DMS79 (cell line): ENCODE data around the gene BCL10.
"Not testable (repeated sequence)": the region's sequence is repeated elsewhere in the genome, so short reads cannot be mapped to it uniquely, and the experiment has no call there.

Experiments
- DNase-seq: peaks from one replicate; lab custom pipeline; 2025; lab: John Stamatoyannopoulos, UW

The BCL10 gene

DNA sequence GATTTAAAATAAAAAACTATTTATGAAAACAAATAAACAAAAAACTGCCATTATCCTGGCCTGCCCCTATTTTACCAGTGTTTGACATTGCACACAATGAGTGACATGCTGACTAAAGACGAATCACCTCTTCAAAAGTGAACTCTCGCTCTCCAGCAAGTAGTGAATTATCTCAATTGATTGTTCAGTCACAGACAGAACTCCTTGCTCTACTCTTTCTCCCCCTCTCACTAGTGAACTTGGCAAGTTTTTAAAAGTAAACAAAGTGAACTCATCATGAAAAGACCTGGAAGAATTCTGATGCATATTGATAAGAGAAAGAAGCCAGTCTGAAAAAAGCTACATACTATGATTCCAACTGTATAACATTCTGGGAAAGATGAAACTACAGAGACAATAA, 12.3 kb downstream of the BCL10 start:
- DNase-seq: no peak

DNA sequence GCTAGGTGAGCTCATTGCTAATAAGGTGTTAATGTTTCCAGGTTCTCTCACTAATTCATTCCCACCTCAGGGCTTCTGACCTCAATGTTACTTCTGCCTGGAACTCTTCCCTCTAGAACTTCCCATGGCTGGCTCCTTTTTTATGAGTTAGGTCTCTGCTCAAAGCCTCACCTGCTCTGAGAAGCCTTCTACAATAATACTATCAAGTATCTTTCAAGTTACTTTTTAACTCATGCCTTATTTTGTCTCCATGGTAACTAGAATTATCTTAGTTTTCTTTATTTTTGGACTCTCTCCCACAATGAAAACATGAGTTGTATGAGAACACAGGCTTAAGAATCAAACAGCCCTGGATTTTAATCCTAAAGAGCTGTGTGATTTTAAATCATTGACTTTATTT, 13.4 kb downstream of the BCL10 start:
- DNase-seq: no peak

DNA sequence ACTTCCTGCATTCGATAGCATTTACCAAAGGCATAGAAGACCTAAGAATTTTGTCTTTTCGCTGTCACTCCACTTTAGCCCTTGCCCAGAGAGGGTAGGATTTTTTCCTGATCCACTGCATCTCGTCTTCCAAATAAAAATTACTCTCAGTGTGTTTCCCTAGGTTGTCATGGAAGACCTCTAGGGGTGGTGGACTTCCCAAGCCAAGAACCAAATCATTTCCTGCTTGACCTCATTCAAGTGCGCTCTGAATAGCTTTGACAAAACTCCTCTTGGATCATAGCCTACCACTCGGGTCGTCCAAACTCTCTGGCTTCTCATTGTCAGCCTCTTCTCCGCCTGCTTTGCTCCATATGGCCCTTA, 16.5 kb downstream of the BCL10 start:
- DNase-seq: no peak

DNA sequence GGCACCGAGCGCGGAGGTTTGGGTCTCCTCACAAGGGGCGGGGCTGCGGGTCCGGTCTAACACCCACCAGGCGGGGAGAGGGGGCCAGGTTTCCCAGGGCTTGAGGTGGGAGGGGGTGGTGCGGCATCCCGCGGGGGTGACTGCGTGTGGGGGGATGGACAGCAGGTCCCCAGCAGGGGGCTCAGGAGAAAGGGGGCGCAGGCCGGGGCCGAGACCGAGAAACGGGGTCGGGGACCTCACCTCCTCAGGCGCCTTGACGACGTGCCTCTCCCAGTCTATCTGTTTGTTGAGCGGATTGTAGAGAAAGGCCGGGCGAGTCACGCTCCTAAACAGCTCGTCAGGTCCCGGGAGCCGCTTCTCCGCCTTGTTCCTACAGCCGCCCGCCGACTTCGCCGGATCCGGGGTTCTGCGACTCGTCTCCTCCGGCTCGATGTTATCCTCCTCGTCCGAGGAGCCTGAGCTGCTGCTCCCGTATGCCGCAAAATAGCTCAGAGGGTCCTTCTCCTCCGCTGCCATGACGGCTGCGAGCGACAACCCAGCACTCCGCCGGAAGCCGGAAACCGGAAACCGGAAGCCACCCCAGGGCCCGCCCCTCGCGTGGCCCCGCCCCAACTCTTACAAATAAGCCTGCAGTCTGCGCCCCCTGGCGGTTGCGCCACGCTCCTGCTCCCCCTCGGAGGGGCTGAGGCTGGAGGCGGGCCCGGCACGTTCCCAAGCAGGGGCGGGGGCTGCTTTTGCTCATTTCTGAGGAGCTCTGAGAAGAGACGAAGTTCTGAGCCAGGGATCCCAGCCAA, 17.1 kb downstream of the BCL10 start, which contains the start of gene C1orf52:
Gene C1orf52 (minus strand): TSS at position 545 of the 794 bp plus-strand sequence. CDS start 29 bp downstream, at position 516.
- DNase-seq: peak; percentile 85

GRCh38 chr1:85258536-85259117, 17.8 kb downstream of the BCL10 start:
- no peak for DNase-seq

DNA sequence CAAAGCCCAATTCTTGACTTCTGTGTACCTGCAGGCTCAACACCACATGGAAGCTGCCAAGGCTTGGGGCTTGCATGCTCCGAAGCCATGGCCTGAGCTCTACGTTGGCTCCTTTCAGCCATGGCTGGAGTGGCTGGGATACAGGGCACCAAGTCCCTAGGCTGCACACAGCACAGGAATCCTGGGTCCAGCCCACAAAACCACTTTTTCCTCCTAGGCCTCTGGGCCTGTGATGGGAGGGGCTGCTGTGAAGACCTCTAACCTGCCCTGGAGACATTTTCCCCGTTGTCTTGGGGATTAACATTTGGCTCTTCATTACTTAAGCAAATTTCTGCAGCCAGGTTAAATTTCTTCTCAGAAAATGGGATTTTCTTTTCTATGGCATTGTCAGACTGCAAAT, 27.4 kb downstream of the BCL10 start:
- not testable (repeated sequence) for DNase-seq

DNA sequence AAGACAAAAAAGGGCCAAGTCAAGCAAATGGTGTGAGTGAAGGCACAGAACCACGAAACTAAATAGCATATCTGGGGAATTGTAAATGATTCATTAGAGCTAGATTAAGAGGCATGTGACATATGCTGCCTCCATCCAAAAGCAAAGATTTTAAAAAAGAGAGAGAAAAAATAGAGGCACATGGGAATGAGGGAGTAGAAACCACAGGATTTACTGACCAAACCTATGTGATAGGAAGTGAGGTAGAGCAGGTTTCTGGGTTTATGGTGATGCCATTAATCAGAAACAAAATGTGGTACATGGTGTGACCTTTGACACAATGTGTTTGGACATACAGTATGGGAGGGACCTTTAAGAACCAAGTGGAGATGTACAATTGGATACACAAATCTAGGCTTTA, 30.5 kb downstream of the BCL10 start:
- DNase-seq: no peak

GRCh38 chr1:85245456-85245855, 31.0 kb downstream of the BCL10 start:
- DNase-seq: no peak

DNA sequence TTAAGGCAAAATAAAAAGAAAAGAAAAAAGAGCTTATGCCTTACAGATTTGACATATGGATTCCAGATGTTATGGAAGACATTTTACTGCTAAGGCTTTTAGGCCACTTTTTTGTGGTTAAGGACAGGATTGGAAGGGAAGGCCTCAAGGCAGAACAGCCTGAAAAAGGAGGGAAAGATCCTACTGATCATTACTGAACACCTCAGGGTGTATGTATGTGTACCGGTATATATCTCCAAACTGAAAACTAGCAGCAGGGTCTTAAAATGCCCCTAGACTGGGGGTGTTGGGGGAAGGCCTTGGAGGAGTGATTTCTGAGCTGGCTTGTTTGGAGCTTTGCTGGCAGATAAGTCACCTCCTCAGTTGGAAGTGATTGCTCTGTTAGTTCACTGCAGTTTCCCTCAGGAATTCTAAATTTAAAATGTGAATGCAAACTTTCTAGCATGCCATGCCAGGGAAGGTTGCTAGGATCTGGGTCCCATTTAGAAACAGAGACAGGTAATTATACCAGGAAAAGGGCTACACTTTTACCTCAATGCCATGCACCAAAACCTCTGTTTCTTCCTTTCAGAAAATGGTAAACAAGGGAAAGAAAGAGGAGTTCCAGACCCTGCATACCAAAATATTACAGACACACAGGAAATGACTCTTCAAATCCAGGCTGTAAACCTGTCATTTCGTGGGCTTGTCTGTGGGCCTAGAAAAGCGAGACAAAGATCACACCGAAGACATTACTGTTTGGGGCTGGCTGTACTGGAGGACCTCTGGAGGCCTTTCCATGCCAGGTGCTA, 32.0 kb downstream of the BCL10 start:
- DNase-seq: no peak

DNA sequence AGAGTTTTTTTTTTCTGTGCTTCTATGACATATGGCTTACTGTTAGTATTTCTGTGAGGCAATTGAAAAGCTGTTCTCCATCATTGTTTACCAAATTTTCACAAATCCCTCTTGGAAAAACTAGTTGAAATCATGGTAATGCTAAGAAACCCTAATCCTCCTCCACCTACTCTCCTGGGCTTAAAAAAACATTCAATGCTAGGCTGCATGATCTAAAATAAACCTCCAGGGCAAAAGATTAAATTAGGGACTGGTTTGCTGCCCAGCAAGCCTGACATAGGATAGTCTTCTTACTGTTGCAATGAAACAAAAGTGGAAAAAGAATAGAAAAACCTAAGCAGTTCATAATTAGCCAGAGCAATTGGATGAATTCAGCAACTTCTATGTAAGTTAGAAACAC, 33.1 kb downstream of the BCL10 start:
- DNase-seq: no peak

DNA sequence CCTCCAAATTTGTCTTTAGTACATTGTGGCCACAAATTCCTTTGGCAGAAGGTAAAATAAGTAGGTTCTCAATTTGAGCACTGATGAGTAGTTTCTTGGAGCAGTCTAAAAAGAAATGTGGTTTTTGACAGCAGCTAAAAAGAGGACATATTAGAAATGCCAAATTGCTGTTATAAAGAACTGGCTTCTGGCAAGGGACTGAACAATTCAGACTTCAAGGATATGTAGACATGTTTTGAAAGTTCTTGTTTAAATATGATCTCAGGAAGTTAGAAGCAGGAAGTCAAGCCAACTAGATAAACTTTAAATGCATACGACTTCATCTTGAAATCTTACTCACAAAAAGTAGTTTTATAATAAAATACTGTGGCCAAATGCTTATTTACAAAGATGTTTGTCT, 35.8 kb downstream of the BCL10 start:
- DNase-seq: no peak

DNA sequence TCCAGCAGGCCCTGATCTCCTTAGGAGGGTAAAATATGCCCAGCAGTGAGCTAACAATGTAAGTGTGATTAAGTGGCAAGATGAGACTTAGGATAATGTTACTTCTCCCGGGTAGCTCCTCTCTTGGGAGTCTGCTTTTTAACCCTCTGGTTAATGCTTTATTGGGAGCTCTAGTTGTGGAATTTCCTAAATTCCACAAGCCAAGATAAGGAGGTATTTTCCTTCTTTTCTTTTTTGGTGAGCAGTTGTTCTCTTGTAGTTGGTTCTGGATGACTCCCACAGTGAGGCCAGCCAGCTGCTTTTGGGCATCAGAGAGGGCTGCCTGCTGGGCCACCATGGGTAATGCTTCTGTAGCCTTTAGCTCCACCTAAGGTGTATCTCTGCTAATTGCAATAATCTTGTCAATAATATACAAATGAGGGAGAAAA, 36.2 kb downstream of the BCL10 start:
- DNase-seq: peak; percentile 30

DNA sequence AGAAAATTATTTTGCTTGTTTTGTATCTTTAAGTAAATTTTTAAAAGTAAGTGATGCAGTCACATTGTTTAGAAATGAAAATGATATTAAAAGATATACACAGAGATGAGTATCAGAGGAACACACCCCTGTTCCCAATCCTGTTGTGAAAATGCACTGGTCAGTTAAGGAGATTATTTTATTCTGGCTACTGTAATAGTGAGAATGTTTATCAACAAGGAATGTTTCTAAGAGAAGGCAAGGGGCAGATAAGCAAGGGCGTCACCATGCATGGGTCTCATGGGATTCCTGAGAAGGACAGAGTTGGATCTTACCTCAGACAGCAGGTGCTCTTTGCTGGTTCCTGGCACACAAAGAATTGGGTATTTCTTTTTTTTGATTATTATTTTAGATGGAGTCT, 38.8 kb downstream of the BCL10 start:
- DNase-seq: no peak

DNA sequence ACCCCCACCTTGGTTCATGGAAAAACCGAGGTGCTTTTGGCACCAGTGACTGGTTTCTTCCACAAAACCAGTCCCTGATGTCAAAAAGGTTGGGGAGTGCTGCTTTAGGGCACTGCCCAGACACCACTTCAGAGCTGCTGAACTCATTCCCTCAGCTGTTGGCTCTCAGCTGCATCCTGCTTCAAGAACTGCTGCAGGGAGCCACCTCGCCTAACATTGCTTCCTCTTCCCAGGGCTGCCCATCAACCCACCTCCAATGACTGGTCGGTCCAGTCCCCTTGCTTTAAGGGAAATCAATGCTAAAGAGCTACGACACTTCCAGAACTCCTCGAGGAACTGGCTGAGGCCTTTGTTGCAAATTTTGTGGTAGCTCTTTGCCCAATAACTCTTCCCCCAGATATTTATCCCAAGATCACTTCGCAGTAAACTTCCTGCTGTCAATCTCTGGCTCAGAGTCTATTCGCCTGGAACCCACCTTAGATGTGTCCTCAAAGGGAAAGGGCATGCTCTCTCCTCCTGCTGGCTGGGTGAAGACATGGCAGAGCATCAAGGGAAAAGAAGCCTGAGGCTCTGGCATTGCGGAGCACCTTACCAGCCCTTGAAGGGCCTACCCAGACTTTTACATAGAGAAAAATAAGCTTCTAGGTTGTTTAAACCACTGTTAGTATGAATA, 46.0 kb downstream of the BCL10 start:
- DNase-seq: no peak

GRCh38 chr1:85229574-85230097, 46.8 kb downstream of the BCL10 start:
- DNase-seq: peak; percentile 23

DNA sequence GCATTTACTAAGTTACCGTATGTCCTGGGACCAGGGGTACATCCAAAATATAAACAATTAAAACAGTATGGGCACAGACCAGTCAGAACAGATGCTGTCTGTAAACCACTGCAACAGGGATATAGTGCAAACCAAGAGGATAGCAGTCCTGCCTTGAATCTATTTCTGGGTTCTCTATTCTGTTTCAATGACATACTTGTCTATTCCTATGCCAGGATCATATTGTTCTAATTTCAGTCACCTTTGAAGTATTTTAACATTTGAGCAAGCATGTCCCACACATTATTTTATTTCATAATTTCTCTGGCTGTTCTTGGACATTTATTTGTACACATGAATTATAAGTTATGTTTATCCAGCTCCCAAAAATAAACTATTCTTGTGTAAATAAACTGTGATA, 47.5 kb downstream of the BCL10 start:
- DNase-seq: no peak

GRCh38 chr1:85225624-85226380, 50.6 kb downstream of the BCL10 start:
- DNase-seq: peak; percentile 39

- peak; percentile 97 for DNase-seq
Measured at GRCh38 chr1:85224734-85225623, 51.5 kb downstream of the BCL10 start.

GRCh38 chr1:85224295-85224694, 52.1 kb downstream of the BCL10 start:
- no peak for DNase-seq

- DNase-seq: no peak
Measured at GRCh38 chr1:85223334-85223733, 53.1 kb downstream of the BCL10 start.
